ENCODE results near the gene COA7.

Gene COA7

DNA sequence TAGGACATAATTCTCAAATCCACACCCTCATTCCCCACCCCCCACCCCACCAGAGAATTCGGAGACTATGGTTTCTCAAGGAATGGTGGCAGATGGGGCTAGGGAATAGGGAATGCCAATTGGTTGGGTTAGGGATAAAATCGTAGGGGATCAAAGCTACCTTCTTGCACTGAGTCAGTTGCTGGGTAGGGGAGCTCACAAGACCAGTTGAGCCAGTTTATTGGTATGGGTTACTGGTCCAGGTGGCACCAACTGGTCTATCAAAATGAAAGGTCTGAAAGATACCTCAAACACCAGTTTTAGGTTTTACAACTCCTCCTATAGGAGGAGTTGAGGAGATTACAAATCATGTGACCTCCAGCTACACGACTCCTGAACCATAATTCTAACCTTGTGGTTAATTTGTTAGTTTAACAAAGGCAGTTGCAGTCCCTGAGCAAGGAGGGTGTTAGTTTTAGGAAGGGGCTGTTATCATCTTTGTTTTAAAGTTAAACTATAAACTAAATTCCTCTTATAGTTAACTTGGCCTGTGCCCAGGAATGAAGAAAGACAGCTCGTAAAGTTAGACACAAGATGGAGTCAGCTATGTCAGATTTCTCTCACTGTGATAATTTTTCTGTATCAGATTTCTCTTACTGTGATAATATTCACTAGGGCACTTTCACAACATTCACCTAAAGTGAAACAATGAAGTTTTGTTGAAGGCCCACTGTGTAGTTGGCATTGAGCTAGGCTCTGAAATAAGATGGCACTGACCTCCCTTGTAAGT, 62.6 kb downstream of the COA7 start:
- DNase-seq (ENCODE audit: low read depth, low spot score) = no peak
